AG04449 (cell line): ENCODE measurements around the gene RBL1.
"Not testable (repeated sequence)": the region's sequence is repeated elsewhere in the genome, so short reads cannot be mapped to it uniquely, and the experiment has no call there.

Experiments used
- CTCF ChIA-PET: fragments of 350-600 bp; formaldehyde crosslinking; extraction: SDS; loops from one replicate; lab custom pipeline; 2021; ENCODE audit warnings: antibody characterized with exemption; lab: Yijun Ruan, JAX
- POLR2A ChIA-PET: fragments of 400-600, 350-600 bp; formaldehyde crosslinking; extraction: SDS; loops from one replicate; lab custom pipeline; 2020; ENCODE audit warnings: antibody characterized with exemption, inconsistent platforms; lab: Yijun Ruan, JAX
- DNase-seq: peaks from one replicate; pipeline ENCODE4 v3.0.0-alpha.2; 2010; ENCODE audit warnings: low read depth, low spot score
- H3K4me3 ChIP-seq: 2 replicates; pipeline ENCODE4 v1.5.1; 2011; ENCODE audit warnings: low read depth, mild to moderate bottlenecking, control low read depth, low read length
- CTCF ChIP-seq: IDR thresholded peaks from one replicate; pipeline ENCODE4 v1.5.1; 2011; ENCODE audit warnings: mild to moderate bottlenecking, moderate library complexity, low read length, control low read depth, inconsistent platforms; ENCODE audit not compliant: insufficient read depth; ENCODE audit errors: missing control alignments

The RBL1 gene

GRCh38 chr20:37020636-37021035 is 75.2 kb downstream of the RBL1 start:
- no peak for TF ChIP-seq CTCF
- no peak overlapping the region for H3K4me3 ChIP-seq
- ChIA-PET POLR2A (no interaction called here), CTCF (interaction anchor here (1.0 kb wide), 1 partner anchor 17 kb away, joined by 3 read pairs; no protein-coding TSS in a partner anchor)
- DNase-seq, result no peak

GRCh38 chr20:37012631-37013030 is 83.2 kb downstream of the RBL1 start:
- CTCF ChIA-PET, DNase-seq, H3K4me3 ChIP-seq, POLR2A ChIA-PET: not testable (repeated sequence)

GRCh38 chr20:37011858-37012257 is 83.9 kb downstream of the RBL1 start:
- CTCF ChIA-PET, result interaction anchor here (0.8 to 1.4 kb wide), 3 partner anchors 70 to 185 kb away, joined by 3 to 4 read pairs (median 3); no protein-coding TSS in a partner anchor
- POLR2A ChIA-PET, result not testable (repeated sequence)

GRCh38 chr20:37011147-37011546 is 84.7 kb downstream of the RBL1 start:
- ChIA-PET POLR2A (no interaction called here), CTCF (interaction anchor here (0.8 to 1.4 kb wide), 3 partner anchors 70 to 185 kb away, joined by 3 to 4 read pairs (median 3); no protein-coding TSS in a partner anchor)
- no peak for DNase-seq
- no peak overlapping the region for H3K4me3 ChIP-seq
- no peak for TF ChIP-seq CTCF

More at GRCh38 chr20:37011858-37012257, 83.9 kb downstream of the RBL1 start:
- not testable (repeated sequence) for H3K4me3 ChIP-seq, DNase-seq

- peak; percentile 24 for DNase-seq
- ChIA-PET POLR2A (no interaction called here), CTCF (interaction anchor here (0.7 to 2.2 kb wide), 13 partner anchors 9 to 188 kb away, joined by 3 to 13 read pairs (median 3); no protein-coding TSS in a partner anchor)
- TF ChIP-seq CTCF, result peak; percentile 21
- no peak overlapping the region for H3K4me3 ChIP-seq
Measured at GRCh38 chr20:37007898-37008649, 87.7 kb downstream of the RBL1 start.

GRCh38 chr20:37005062-37005942 is 90.5 kb downstream of the RBL1 start:
- POLR2A ChIA-PET, result interaction anchor here (0.7 kb wide), 1 partner anchor 118 kb away, joined by 5 read pairs; no protein-coding TSS in a partner anchor
- DNase-seq, CTCF ChIA-PET, H3K4me3 ChIP-seq: not testable (repeated sequence)

GRCh38 chr20:37001634-37002033 is 94.2 kb downstream of the RBL1 start:
- DNase-seq, H3K4me3 ChIP-seq, POLR2A ChIA-PET, CTCF ChIA-PET: not testable (repeated sequence)

GRCh38 chr20:37000171-37000570 is 95.6 kb downstream of the RBL1 start:
- DNase-seq, CTCF ChIA-PET, H3K4me3 ChIP-seq, POLR2A ChIA-PET: not testable (repeated sequence)
